ENCODE results near the gene ANKRD37.

ANKRD37 gene

DNA sequence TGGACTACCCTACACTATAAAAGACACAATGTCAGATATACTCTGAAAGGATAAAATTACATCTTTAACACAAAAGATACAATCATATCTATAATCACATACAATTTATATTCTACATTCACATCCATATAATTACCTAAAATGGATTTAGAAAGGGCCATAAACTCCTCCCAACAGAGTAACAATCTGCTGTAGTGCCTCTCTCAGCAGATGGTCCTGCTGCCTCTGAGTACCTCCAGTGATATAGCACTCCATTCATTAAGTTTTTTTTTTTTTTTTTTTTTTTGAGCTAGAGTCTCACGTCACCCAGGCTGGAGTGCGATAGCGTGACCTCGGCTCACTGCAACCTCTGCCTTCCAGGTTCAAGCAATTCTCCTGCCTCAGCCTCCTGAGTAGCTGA lies 7.4 kb downstream of the ANKRD37 start:
- no peak overlapping the region for H3K4me3 ChIP-seq (replicated peaks; ENCODE audit: insufficient read depth, low read length)
- H3K27me3 ChIP-seq (ENCODE audit: insufficient read depth, poor library complexity, severe bottlenecking), result no peaks in the 10 kb centered on the region
- DNase-seq (ENCODE audit: low read depth in 1 of 2, low spot score in 1 of 2), result no peak
- TF ChIP-seq GABPA (IDR thresholded peaks at IDR 0.05; ENCODE audit: low read depth) (no peak), POLR2AphosphoS5 (IDR thresholded peaks at IDR 0.05; ENCODE audit: low read depth) (no peak), SPI1 (IDR thresholded peaks at IDR 0.05; ENCODE audit: borderline replicate concordance, low read depth) (no peak)
- TF ChIP-seq, protein P1, sequence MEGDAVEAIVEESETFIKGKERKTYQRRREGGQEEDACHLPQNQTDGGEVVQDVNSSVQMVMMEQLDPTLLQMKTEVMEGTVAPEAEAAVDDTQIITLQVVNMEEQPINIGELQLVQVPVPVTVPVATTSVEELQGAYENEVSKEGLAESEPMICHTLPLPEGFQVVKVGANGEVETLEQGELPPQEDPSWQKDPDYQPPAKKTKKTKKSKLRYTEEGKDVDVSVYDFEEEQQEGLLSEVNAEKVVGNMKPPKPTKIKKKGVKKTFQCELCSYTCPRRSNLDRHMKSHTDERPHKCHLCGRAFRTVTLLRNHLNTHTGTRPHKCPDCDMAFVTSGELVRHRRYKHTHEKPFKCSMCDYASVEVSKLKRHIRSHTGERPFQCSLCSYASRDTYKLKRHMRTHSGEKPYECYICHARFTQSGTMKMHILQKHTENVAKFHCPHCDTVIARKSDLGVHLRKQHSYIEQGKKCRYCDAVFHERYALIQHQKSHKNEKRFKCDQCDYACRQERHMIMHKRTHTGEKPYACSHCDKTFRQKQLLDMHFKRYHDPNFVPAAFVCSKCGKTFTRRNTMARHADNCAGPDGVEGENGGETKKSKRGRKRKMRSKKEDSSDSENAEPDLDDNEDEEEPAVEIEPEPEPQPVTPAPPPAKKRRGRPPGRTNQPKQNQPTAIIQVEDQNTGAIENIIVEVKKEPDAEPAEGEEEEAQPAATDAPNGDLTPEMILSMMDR (IDR thresholded peaks at IDR 0.05; ENCODE audit: insufficient read depth, low read length), result no peak
- TF ChIP-seq, protein P2, sequence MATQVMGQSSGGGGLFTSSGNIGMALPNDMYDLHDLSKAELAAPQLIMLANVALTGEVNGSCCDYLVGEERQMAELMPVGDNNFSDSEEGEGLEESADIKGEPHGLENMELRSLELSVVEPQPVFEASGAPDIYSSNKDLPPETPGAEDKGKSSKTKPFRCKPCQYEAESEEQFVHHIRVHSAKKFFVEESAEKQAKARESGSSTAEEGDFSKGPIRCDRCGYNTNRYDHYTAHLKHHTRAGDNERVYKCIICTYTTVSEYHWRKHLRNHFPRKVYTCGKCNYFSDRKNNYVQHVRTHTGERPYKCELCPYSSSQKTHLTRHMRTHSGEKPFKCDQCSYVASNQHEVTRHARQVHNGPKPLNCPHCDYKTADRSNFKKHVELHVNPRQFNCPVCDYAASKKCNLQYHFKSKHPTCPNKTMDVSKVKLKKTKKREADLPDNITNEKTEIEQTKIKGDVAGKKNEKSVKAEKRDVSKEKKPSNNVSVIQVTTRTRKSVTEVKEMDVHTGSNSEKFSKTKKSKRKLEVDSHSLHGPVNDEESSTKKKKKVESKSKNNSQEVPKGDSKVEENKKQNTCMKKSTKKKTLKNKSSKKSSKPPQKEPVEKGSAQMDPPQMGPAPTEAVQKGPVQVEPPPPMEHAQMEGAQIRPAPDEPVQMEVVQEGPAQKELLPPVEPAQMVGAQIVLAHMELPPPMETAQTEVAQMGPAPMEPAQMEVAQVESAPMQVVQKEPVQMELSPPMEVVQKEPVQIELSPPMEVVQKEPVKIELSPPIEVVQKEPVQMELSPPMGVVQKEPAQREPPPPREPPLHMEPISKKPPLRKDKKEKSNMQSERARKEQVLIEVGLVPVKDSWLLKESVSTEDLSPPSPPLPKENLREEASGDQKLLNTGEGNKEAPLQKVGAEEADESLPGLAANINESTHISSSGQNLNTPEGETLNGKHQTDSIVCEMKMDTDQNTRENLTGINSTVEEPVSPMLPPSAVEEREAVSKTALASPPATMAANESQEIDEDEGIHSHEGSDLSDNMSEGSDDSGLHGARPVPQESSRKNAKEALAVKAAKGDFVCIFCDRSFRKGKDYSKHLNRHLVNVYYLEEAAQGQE (IDR thresholded peaks at IDR 0.05; ENCODE audit: insufficient replicate concordance, low read depth), result no peak
- H3K27ac ChIP-seq (replicated peaks), result no peak overlapping the region

DNA sequence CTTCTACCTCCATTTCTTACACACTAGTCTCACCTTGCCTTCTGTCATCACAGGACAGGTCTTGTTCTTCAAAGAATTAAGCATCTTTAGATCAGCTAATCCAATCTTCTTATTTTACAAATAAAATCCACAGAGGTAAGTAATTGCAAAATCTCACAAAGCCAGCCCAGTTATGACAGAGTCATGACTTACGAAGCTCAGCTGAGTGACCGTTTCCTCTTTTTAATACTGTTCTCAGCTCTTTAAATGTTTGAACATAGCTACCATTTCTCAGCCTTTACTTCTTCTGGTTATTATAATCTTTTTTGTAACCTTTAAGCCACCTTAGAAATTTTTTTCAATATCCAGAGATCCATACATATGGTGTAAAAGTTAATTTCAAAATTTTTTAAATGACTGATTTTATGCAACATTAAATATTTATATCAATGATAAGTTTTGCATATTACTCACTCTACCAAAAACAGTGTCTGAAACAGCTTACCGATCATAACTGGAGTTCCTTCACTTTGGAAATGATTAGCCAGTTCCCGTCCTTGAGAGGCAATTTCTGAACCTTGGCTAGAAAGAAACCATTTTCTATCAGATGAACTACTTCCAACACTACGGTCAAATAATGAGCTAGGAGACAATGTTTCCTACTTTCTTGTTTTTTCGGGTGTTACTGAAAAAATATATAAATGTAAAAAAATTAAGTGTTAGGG lies 8.8 kb downstream of the ANKRD37 start:
- Histone ChIP-seq H3K27ac (replicated peaks) (no peak overlapping the region), H3K27me3 (ENCODE audit: insufficient read depth, poor library complexity, severe bottlenecking) (no peaks in the 10 kb centered on the region), H3K4me3 (replicated peaks; ENCODE audit: insufficient read depth, low read length) (no peak overlapping the region)
- DNase-seq (ENCODE audit: low read depth in 1 of 2, low spot score in 1 of 2), result no peak
- TF ChIP-seq SPI1 (IDR thresholded peaks at IDR 0.05; ENCODE audit: borderline replicate concordance, low read depth) (no peak), GABPA (IDR thresholded peaks at IDR 0.05; ENCODE audit: low read depth) (no peak), POLR2AphosphoS5 (IDR thresholded peaks at IDR 0.05; ENCODE audit: low read depth) (no peak)
- TF ChIP-seq, protein P2 (IDR thresholded peaks at IDR 0.05; ENCODE audit: insufficient replicate concordance, low read depth), result no peak
- TF ChIP-seq, protein P1 (IDR thresholded peaks at IDR 0.05; ENCODE audit: insufficient read depth, low read length), result no peak

DNA sequence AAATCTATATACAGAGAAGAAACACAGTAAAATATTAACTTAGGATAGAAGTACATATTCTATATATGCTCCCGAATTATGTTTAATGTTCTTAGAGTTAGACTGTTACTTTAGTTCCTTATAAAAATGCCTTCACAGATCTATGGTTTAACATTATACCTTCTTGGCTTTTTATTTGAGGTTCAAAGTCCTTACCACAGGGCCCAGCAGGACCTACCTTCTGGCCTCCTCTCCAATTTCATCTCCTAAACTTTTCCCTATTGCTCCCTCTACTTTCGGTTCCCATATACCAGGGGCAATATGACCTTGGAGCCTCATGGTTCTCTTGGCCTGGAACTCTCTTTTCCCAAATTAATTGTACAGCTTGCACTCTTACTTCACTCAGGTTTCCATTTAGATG lies 11.8 kb downstream of the ANKRD37 start:
- no peaks in the 10 kb centered on the region for H3K27me3 ChIP-seq (ENCODE audit: insufficient read depth, poor library complexity, severe bottlenecking)
- H3K27ac ChIP-seq (replicated peaks), result no peak overlapping the region
- TF ChIP-seq, protein P1 (IDR thresholded peaks at IDR 0.05; ENCODE audit: insufficient read depth, low read length), result no peak
- TF ChIP-seq SPI1 (IDR thresholded peaks at IDR 0.05; ENCODE audit: borderline replicate concordance, low read depth) (no peak), GABPA (IDR thresholded peaks at IDR 0.05; ENCODE audit: low read depth) (no peak), POLR2AphosphoS5 (IDR thresholded peaks at IDR 0.05; ENCODE audit: low read depth) (no peak)
- TF ChIP-seq, protein P2 (IDR thresholded peaks at IDR 0.05; ENCODE audit: insufficient replicate concordance, low read depth), result no peak
- no peak for DNase-seq (ENCODE audit: low read depth in 1 of 2, low spot score in 1 of 2)
- H3K4me3 ChIP-seq (replicated peaks; ENCODE audit: insufficient read depth, low read length), result no peak overlapping the region
